ENCODE results near the gene DUOX2.
"Not testable (repeated sequence)": the region's sequence is repeated elsewhere in the genome, so short reads cannot be mapped to it uniquely, and the experiment has no call there.

DUOX2 gene

DNA sequence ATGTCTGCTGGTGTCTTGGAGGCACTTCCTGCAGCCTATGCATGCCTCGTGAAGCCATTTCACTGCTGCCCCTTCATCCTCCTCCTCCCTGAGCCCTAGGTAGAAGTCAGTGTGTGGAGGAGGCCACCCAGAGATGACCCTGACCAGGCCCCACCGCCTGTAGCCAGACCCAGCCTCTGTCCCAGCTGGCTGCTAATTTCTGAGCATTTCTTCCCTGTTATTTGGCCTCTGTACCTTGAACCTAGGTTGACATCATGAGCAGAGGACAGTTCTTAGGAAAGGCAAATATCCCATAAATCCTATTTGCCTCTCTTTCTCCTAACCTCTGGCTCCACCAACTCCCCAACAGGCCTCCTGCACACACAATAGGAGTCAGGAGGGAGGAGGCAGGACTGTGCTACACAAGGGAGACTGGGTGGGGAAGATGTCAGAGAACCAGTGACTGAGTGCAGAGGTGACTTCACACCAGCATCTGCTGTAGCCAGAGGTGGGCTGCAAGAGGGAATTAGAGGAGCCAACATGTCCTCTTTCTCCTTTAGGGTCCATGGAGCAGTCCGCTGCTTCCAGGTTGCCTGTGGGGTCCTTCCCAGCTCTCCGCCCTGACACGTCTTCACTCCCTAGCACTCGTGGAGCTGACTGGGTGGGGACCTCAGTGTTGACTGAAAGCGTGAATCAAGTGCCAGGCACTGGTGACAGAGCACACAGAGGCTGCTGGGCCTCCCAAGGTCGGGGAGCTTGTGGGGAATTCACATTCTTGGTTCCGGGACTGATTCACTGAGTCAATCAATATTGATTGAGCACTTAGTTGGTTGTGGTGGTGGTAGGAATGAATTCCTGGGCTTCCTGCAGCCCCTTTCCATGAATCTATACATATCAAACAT is 38.3 kb downstream of the DUOX2 start:
- not testable (repeated sequence) for DNase-seq (ENCODE audit: low spot score)

DNA sequence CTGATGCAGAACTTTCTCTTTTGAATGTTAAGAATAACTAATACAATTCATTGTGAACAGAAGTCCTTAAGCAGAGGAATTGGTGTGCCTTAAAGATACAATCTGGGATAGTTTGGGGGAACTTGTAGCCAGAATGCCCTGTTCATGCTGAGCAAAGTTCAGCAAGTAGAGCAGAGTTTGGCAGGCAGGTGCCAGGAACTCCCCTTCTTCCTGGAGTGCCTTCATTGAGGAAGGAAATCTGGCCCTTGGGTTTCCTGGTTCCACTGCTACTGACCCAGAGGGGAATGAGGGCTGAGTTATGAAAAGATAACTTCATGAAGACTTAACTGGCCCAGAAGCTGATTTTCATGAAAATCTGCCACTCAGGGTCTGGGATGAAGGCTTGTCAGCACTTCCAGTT is 40.4 kb downstream of the DUOX2 start:
- DNase-seq (ENCODE audit: low spot score), result not testable (repeated sequence)

DNA sequence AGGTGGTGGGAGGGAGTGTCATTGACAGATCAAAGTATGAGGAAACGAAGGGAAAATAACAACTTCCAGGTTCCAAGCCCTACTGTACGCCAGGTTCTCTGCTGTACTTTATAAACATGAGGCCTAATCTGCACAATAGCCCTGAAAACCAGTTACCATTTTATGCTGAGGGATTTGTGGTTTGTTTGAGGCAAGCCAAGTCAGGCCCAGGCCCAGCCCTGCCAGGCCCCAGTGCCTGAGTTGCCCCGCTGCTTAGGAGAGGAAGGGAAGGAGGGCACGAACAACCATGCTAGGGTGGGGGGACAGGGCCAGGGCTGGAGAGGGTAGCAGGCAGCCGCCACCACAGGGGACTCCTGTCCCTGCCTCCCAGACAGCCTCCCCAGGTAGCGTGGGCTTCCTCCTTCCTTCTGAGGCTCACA is 44.0 kb downstream of the DUOX2 start:
- not testable (repeated sequence) for DNase-seq (ENCODE audit: low spot score)

DNA sequence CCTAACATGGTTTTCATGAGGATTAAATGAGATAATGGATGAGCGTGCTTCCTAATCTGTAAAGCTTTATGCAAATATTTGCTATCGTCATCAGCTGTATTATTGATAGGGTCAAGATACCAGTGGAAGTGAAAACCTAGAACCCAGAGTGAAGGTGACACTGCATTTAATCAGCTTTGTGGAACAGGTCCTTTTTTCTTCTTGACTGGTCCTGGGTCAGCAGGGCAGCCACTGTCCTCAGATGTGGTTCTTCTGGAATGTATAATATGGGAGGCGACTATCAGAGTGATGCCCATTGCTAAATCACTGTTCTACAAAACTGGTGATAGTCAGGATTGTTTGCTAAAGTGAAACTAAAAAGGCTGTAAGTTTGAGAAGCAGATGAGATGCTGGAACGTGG is 49.6 kb downstream of the DUOX2 start:
- no peak for DNase-seq (ENCODE audit: low spot score)

DNA sequence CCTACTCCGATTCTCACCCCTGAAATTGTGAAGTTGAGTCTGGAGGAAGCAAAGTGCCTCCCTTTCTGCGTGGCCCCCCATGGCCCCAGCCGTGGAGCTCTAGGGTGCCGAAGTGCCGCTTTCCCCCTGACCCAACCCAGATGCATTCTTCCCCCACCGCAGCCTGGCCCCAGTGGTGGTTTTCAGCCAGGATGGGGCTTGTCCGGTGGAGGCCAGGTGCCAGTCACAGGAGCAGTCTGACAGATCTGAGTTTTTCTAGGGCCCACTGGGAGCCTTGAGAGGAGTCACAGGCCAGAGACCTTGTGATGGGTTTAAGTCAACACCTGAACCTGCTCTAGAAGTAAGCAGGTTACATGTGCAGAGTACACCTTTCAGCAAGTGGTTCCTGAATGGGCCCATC is 51.7 kb downstream of the DUOX2 start:
- DNase-seq (ENCODE audit: low spot score), result not testable (repeated sequence)

DNA sequence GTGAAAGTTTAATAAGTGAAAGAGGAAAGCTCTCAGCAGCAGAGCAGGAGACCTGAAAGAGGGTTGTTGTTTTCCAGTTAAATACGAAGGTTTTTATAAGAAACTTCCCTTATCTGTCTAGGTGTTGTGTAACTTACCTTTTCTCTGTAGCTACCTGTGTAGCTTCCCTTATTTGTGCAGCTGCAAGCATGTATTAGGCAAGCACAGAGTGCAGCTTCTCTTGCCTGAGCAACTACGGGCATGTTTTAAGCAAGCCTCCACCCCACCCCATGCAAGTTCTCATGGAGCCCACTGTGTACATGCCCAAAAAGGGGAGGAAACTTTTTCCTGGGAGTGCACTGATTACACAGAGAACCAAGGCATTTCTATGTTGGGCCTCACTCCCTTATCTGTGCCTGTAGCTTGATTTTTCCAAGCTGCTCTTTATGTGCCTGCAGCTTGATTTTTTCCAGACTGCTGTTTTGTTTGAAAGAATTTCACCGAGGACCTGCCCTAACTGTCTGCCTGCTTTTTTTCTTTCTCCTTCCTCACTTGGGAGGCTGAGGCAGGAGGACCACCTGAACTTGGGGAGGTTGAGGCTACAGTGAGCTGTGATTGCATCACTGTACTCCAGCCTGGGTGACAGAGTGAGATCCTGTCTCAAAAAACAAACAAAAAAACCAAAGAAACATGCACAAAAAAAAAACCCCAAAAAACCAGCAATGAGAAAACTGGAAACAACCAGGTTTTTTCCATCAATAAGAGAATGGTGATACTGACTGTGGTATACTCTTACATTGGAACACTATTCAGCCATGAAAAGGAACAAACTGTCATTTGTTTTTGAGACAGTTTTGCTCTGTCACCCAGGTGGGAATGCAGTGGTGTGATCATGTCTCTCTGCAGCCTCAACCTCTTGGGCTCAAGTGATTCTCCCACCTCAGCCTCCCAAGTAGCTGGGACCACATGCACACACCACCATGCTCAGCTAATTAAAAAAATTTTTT is 55.0 kb downstream of the DUOX2 start:
- DNase-seq (ENCODE audit: low spot score), result not testable (repeated sequence)

DNA sequence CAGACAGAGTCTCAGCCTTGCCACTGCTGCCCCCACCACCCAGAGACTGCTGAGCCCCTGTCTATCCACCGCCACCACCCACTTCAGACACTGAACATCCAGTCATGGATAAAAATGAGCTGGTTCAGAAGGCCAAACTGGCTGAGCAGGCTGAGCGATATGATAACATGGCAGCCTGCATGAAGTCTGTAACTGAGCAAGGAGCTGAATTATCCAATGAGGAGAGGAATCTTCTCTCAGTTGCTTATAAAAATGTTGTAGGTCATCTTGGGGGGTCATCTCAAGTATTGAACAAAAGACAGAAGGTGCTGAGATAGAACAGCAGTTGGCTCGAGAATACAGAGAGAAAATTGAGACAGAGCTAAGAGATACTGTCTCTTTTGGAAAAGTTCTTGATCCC is 61.3 kb downstream of the DUOX2 start:
- DNase-seq (ENCODE audit: low spot score), result not testable (repeated sequence)

DNA sequence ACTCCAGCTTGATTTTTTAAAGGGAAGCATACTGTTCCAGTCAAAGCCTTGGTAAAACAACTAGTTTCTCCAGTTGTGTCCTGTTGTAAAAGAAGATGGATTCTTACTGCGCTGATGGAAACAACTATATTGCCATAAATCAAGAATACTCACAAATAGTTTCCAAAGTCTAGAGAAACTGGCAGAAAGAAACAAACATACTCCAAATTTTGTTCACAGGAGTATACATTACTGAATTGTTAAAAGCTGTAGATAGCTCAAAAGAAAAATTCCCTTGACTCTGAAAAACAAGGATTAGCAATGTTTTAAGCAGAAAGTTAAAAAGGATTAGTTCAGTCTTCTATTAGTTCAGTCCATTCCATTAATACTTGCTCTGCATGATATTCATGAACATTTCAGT is 63.4 kb downstream of the DUOX2 start:
- no peak for DNase-seq (ENCODE audit: low spot score)

DNA sequence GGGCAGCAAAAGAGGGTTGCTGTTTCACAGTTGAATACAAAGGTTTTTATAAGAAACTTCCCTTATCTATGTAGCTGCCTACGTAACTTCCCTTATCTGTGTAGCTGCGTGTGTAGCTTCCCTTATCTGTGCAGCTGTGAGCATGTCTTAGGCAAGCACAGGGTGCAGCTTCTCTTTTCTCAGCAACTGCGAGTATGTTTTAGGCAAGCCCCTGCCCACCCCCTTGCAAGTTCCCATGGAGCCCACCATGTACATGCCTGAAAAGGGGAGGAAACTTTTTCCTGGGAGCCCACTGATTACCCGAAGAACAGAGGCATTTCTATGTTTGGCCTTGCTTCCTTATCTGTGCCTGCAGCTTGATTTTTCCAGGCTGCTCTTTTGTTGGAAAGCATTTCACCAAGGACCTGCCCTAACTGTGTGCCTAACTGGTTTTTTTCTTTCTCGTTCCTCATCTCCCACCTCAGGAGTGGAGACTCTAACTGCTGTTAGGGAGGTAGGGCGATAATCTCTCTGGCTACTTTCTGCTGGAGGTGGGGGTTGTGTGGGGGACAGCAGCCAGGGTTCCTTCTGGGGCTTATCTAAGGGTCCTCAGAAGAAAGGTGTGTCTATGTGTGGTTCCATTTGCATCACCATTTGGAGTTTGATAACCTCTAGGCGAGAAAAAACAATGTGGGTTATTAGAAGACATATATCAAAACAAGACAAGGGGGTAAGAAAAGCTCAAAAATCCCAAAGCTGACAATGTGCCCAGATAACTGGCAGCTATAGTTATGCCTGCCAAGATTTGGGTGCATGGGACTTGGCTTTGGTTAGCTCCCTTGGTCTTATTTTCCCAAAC is 65.0 kb downstream of the DUOX2 start:
- DNase-seq (ENCODE audit: low spot score), result no peak

DNA sequence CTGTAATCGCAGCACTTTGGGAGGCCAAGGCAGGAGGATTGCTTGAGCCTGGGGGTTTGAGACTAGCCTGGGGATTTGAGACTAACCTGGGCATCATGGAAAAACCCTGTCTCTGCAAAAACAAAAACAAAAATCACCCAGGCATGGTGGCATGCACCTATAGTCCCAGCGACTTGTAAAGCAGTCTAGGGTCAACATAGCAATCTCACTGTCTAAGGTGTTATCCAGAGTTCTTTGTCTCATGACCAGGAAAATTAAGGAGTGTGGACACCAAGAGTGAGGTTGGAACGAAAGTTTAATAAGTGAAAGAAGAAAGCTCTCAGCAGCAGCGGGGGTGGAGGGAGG is 65.6 kb downstream of the DUOX2 start:
- DNase-seq (ENCODE audit: low spot score), result not testable (repeated sequence)

DNA sequence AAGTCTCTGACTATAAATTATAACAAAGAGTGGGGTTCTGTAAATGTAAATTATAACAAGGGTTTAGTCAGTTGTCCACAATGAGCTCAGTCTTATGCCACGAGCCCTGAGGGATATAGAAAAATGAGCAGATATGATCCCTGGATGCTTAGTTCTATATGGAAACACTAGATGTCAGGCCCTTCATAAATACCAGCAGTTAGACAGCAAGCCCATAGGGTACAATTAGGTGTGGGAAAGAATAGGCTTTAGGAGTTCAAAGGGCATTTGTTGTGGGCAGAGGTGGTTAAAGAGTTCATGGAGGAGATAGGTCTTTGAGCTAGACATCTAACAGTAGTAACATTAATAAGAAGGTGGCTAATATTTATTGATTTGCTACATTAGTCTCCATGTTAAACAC is 69.7 kb downstream of the DUOX2 start:
- not testable (repeated sequence) for DNase-seq (ENCODE audit: low spot score)

DNA sequence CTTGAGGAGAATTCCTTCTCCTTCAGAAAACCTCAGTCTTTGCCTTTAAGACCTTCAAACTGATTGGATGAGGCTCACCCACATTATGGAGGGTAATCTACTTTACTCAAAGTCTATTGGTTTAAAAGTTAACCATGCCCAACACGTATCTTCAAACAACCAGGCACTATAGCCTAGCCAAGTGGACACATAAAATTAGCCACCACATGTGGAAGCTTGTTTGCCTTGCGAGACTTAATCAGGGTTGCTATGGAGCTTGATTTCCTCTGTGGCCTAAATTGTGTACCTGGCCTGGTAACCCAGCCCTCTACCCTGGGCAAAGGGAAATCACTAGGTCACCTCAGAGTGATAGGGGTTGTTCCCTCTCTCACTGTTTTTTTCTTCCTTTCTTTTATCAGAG is 71.1 kb downstream of the DUOX2 start:
- DNase-seq (ENCODE audit: low spot score), result not testable (repeated sequence)

Small RNAs within 50 kb of the gene (small RNA-seq; reads per million reads assigned to genes)
- 0 reads per million in 2 experiments for gene RF00019
